ENCODE results near the gene TTLL8. TPM values are rescaled to one million over a fixed set of nuclear protein-coding genes. Genes with fewer than 3 reads are reported as not detected.
A peak's percentile ranks its signal among the peaks of the same experiment; 100 is the strongest.

The TTLL8 gene
- total RNA-seq, 1 experiment from 2014 or later = not detected

GRCh38 chr22:49969751-49970527, 88.2 kb downstream of the TTLL8 start:
- Mint-ChIP-seq H3K4me3 (peak overlapping the region; percentile 61; the same call in 1 of the 2 replicates), H3K4me1 (peaks cover 6% of the 10 kb centered on the region), H3K36me3 (no peaks in the 10 kb centered on the region), H3K9me3 (no peaks in the 10 kb centered on the region), H3K27me3 (ENCODE audit: low read depth) (peaks cover 8% of the 10 kb centered on the region), H3K27ac (no peak overlapping the region)
- TF ChIP-seq GTF2I (CRISPR knock-in tag; conservative IDR thresholded peaks at IDR 0.05) = peak; percentile 73; the same call in 1 of the 2 replicates
- TF ChIP-seq ERG (CRISPR knock-in tag; IDR thresholded peaks at IDR 0.05) = no peak
- ChIA-PET CTCF (interaction anchor here (1.3 to 2.9 kb wide), 5 partner anchors 13 to 269 kb away, joined by 3 to 14 read pairs (median 5); no protein-coding TSS in a partner anchor), POLR2A (no interaction called here)
- DNase-seq (ENCODE audit: low spot score) (no peak), ATAC-seq (no peak)

- Mint-ChIP-seq H3K9me3 (no peaks in the 10 kb centered on the region), H3K4me3 (no peak overlapping the region)
These were observed 89.1 kb downstream of the TTLL8 start for GRCh38 chr22:49968831-49969661.

More at GRCh38 chr22:49968831-49969661, 89.1 kb downstream of the TTLL8 start:
- DNase-seq (ENCODE audit: low spot score) (no peak), ATAC-seq (no peak)
- H3K27me3 Mint-ChIP-seq (ENCODE audit: low read depth) = peaks cover 8% of the 10 kb centered on the region
- peaks cover 6% of the 10 kb centered on the region for H3K4me1 Mint-ChIP-seq
- TF ChIP-seq CBFB (CRISPR knock-in tag; IDR thresholded peaks at IDR 0.05; ENCODE audit: low read depth) (no peak), ZNF425 (CRISPR knock-in tag; conservative IDR thresholded peaks at IDR 0.05) (no peak), ATF1 (CRISPR knock-in tag; IDR thresholded peaks at IDR 0.05) (no peak), ARID4B (CRISPR knock-in tag; IDR thresholded peaks at IDR 0.05; ENCODE audit: borderline replicate concordance) (no peak), FOXJ3 (CRISPR knock-in tag; IDR thresholded peaks at IDR 0.05; ENCODE audit: borderline replicate concordance) (no peak), ZBTB43 (CRISPR knock-in tag; IDR thresholded peaks at IDR 0.05) (no peak), PREB (CRISPR knock-in tag; IDR thresholded peaks at IDR 0.05; ENCODE audit: borderline replicate concordance) (no peak), TP53 (CRISPR knock-in tag; IDR thresholded peaks at IDR 0.05) (no peak), ZNF532 (CRISPR knock-in tag; IDR thresholded peaks at IDR 0.05; ENCODE audit: borderline replicate concordance) (no peak), SMAD4 (CRISPR knock-in tag; IDR thresholded peaks at IDR 0.05) (no peak), RELA (CRISPR knock-in tag; IDR thresholded peaks at IDR 0.05; ENCODE audit: borderline replicate concordance) (no peak), MYBL2 (CRISPR knock-in tag; IDR thresholded peaks at IDR 0.05) (no peak), ZBTB21 (CRISPR knock-in tag; IDR thresholded peaks at IDR 0.05; ENCODE audit: borderline replicate concordance) (no peak), ZNF232 (CRISPR knock-in tag; IDR thresholded peaks at IDR 0.05) (no peak)
- no peak overlapping the region for H3K27ac Mint-ChIP-seq
- no peaks in the 10 kb centered on the region for H3K36me3 Mint-ChIP-seq
- POLR2A ChIA-PET = no interaction called here
- CTCF ChIA-PET = interaction anchor here (0.6 to 3.3 kb wide), 6 partner anchors 11 to 268 kb away, joined by 3 to 18 read pairs (median 4); no protein-coding TSS in a partner anchor

Data from WTC11 (cell line).